ENCODE data around the gene GPALPP1.
"Not testable (repeated sequence)": the region's sequence is repeated elsewhere in the genome, so short reads cannot be mapped to it uniquely, and the experiment has no call there.

The GPALPP1 gene

GRCh38 chr13:45007225-45007624 is 17.9 kb downstream of the GPALPP1 start:
- DNase-seq (ENCODE audit: low spot score), result no peak

DNA sequence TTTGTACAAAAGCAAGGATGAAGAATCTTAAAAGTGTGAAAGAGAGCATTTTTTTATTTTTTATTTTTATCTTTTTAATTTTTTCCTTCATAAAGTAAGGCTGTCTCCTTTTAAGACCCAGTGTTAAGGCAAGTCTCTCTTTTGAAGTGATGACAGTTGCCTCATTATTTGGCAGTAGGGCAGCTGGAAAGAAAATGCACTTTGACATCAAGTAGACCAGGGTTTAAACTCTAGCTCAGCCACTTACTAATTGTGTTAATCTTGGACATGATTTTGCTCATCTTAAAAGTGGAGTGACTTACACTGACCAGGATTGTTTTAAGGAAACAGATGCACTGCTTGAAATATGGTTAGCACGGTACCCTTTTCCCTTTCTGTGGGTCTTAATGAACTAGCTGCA is 18.5 kb downstream of the GPALPP1 start:
- no peak for DNase-seq (ENCODE audit: low spot score)

GRCh38 chr13:45011198-45011597 is 21.9 kb downstream of the GPALPP1 start:
- DNase-seq (ENCODE audit: low spot score), result no peak

DNA sequence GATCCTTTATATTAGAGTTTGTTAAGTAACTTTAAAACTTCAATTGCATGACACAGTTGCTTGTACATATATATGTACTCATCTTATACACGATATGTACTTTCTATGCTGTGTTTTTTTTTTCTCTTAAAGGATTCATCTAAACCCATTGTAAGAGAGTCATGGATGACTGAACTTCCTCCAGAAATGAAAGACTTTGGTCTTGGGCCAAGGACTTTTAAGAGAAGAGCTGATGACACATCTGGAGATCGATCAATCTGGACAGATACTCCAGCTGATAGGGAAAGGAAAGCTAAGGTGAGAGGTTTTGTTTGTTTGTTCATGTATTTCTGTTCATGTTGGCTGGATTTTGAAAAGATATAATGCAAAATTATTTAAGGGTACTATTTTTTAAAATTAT is 26.0 kb downstream of the GPALPP1 start:
- no peak for DNase-seq (ENCODE audit: low spot score)

DNA sequence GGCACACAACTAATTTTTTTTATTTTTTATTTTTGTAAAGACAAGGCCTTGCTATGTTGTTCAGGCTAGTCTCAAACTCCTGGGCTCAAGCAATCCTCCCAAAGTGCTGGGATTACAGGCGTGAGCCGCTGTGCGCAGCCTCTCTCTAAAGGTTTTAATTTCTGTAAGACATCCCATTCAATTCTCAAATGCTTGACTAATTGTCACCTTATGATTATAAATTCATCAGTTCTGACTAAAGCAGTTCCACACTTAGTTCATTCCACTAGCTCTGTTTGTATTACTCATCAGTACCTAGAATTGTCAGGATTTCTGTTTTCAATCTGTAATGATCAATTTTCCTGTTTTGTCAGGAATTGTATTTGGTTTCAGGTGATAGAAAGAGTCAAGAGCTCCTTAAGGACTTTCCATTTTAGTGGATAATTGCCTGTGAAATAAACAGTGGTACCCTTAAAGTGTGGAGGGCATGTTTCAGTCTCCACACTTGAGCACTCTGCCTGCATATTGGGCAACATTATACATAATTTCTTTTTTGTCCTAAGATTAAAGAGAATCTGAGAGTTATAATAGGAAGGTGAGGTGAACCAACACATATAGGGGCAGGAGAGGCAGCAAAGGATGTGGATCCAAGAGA is 27.6 kb downstream of the GPALPP1 start:
- DNase-seq (ENCODE audit: low spot score), result no peak

DNA sequence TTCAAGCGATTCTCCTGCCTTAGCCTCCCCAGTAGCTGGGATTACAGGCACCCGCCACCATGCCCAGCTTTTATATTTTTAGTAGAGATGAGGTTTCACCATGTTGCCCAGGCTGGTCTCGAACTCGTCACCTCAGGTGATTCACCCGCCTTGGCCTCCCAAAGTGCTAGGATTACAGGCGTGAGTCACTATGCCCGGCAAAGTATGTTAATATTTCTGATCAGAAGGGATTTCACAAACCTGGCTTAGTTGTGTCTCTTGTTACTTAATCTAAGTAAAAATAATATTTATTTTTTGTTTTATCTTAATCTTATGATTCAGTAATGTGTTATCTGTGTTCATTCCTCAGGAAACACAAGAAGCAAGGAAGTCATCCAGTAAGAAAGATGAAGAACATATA is 30.6 kb downstream of the GPALPP1 start:
- DNase-seq (ENCODE audit: low spot score), result not testable (repeated sequence)

- no peak for DNase-seq (ENCODE audit: low spot score)
These were observed 31.9 kb downstream of the GPALPP1 start for GRCh38 chr13:45021250-45021649.

- no peak for DNase-seq (ENCODE audit: low spot score)
These were observed 35.5 kb downstream of the GPALPP1 start for GRCh38 chr13:45024847-45025246.

GRCh38 chr13:45034342-45034741 is 45.0 kb downstream of the GPALPP1 start:
- no peak for DNase-seq (ENCODE audit: low spot score)

- no peak for DNase-seq (ENCODE audit: low spot score)
These were observed 46.9 kb downstream of the GPALPP1 start for GRCh38 chr13:45036206-45036605.

DNA sequence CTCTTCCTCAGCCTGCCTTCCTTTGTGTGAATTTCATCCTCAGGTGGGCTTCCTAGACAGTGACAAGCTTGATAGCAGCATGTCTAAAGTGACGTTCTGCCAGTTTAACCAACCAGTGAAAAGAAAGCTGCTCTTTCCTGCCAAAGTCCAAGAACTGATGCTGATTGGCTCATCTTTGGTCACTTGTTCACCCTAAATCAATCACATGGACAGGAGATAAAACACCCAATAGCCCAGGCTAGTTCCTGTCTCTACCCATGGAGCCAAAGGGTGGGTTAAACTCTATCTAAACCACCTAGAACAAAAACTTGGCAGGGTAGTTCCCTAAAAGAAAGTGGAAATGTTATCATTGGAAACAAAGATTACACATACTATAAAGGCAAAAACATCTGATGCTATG is 50.8 kb downstream of the GPALPP1 start:
- no peak for DNase-seq (ENCODE audit: low spot score)

- peak; percentile 13 for DNase-seq (ENCODE audit: low spot score)
These were observed 51.3 kb downstream of the GPALPP1 start for GRCh38 chr13:45040622-45041021.

- DNase-seq (ENCODE audit: low spot score), result no peak
These were observed 53.2 kb downstream of the GPALPP1 start for GRCh38 chr13:45042539-45042938.

GRCh38 chr13:45046445-45046844 is 57.1 kb downstream of the GPALPP1 start:
- DNase-seq (ENCODE audit: low spot score), result no peak

DNA sequence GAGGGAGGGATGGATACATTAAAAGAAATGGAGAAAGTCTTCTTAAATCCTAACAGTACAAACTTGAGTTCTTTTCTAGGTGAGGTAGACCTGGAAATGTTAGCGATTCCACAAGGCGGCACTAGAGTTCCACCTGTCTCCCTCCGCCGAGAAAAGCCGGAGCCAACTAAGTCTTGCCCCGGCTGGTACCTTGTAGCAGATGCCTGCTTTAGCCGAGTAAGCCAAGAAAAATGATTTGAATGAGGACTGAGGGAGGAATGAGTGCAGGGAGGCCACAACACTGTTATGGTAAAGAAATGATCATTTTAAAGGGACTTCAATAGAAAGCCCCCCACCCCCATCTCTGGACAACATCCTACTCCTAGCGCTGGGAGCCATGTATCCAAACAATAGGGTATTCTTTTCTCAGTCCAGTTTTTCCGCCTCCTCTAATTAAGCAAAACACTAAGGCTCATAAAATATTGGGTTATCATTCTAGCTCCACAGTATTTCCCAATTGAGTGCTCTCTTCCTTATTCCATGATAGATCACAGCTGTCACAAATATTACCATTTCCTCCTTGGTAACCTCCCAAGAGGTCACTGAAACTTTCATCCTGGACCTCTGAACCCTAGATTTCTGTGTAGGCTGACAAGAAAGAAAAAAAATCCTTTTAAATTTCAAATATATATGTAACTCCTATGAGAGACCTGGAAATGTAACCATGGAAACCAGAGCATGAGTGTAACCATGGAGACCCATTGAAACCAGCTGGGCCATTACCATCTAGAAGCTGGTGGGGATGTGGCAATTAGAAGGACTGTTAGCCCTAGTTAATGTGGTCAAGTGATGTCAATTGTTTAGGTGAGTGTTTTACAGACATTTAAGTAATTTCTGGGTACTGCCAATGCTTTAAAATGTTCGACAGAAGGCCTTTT is 58.3 kb downstream of the GPALPP1 start:
- DNase-seq (ENCODE audit: low spot score), result peak; percentile 87

- no peak for DNase-seq (ENCODE audit: low spot score)
These were observed 59.6 kb downstream of the GPALPP1 start for GRCh38 chr13:45048890-45049407.

- no peak for DNase-seq (ENCODE audit: low spot score)
These were observed 60.1 kb downstream of the GPALPP1 start for GRCh38 chr13:45049478-45049877.

DNA sequence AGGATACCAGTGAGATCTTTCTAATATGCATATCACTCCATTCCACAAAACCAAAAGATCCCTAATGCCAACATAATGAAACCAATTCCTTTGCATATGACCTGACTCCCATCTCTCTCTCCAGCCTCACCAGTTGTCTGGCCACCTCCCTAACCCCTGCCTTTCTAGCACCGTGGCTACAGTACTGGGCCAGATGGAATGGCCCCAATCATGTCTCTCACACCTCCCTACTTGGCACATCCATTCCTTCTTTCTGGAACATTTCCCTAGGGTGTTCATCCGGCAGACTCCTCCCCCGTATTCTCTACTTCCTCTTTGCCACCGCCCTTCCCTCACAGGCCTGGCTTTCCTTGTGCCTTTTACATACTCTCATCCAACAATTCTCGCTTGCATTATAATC is 62.0 kb downstream of the GPALPP1 start:
- DNase-seq (ENCODE audit: low spot score), result no peak

DNA sequence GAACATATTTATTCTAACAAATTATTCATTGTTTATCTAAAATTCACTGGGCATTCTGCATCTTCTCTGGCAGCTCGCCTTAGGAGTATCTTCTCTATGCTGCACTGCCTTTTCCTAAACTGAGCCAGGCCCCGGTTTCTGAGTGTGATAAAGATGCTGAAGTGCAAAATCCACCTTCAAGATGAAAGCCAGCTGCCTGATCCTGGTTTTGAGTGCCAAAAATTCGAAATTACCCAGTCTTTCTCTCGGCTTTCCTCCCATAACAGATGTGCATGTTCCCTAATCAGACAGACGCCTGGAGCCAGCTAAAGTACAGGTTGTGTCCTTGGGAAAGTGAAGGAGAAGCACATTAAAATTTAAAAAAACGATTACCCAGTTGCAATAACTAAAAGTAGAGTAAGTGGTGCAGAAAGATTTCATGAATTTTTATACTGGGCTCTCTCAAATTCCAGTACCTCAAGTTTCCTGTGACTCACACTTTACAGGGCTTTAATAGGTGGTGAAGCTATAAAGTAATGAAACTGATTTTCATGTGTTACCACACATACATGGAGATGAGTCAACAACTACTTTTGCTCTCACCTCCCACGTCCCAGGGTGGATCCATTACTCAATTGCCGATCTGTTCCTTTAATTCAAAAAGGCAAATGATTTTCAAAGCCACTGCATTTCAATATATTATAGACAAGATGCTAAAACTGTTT is 66.0 kb downstream of the GPALPP1 start:
- DNase-seq (ENCODE audit: low spot score), result peak; percentile 86

GRCh38 chr13:45055902-45056648 is 66.7 kb downstream of the GPALPP1 start:
- DNase-seq (ENCODE audit: low spot score), result peak; percentile 53

- DNase-seq (ENCODE audit: low spot score), result no peak
These were observed 70.7 kb downstream of the GPALPP1 start for GRCh38 chr13:45060062-45060461.
